ENCODE data around the gene CYTH3.

DNA sequence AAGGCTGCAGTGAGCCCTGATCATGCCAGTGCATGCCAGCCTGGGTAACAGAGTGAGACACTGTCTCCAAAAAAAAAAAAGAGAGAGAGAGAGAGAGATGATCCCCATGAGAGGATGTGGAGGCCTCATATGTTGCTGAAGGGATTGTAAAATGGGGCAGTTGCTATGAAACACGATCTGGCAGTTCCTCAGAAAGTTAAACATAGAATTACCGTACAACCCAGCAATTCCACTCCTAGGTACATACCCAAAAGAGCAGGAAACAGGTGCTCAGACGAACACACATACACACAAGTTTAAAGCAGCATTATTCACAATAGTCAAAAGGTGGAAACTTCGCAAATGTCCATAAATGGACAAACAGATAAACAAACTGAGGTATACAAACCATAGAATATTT is 27.4 kb upstream of the CYTH3 start:
- TF ChIP-seq, protein P1, sequence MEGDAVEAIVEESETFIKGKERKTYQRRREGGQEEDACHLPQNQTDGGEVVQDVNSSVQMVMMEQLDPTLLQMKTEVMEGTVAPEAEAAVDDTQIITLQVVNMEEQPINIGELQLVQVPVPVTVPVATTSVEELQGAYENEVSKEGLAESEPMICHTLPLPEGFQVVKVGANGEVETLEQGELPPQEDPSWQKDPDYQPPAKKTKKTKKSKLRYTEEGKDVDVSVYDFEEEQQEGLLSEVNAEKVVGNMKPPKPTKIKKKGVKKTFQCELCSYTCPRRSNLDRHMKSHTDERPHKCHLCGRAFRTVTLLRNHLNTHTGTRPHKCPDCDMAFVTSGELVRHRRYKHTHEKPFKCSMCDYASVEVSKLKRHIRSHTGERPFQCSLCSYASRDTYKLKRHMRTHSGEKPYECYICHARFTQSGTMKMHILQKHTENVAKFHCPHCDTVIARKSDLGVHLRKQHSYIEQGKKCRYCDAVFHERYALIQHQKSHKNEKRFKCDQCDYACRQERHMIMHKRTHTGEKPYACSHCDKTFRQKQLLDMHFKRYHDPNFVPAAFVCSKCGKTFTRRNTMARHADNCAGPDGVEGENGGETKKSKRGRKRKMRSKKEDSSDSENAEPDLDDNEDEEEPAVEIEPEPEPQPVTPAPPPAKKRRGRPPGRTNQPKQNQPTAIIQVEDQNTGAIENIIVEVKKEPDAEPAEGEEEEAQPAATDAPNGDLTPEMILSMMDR (IDR thresholded peaks at IDR 0.05) = no peak
- no peak for TF ChIP-seq POLR2AphosphoS5 (IDR thresholded peaks at IDR 0.05)

All from prostate gland (tissue), 2 donors.